Activated CD4-positive, alpha-beta T cell treated with anti-CD3 and anti-CD28 coated beads, Interleukin-2, amount 50 U/mL, for 1 hour (primary cell): ENCODE measurements around the gene BAIAP2L1.
A peak's percentile ranks its signal among the peaks of the same experiment; 100 is the strongest.

Experiments
- DNase-seq: peaks from one replicate; pipeline ENCODE4 v3.0.0-alpha.2; 2020

BAIAP2L1 gene

GRCh38 chr7:98289333-98289875, 111.5 kb downstream of the BAIAP2L1 start:
- DNase-seq, result no peak

- no peak for DNase-seq
Measured at GRCh38 chr7:98288064-98288823, 112.6 kb downstream of the BAIAP2L1 start.

GRCh38 chr7:98287486-98287959, 113.4 kb downstream of the BAIAP2L1 start:
- no peak for DNase-seq

GRCh38 chr7:98286701-98287485, 114.0 kb downstream of the BAIAP2L1 start:
- no peak for DNase-seq

GRCh38 chr7:98286093-98286539, 114.8 kb downstream of the BAIAP2L1 start:
- no peak for DNase-seq

- no peak for DNase-seq
Measured at GRCh38 chr7:98285157-98286092, 115.5 kb downstream of the BAIAP2L1 start.

- DNase-seq, result no peak
Measured at GRCh38 chr7:98284335-98285036, 116.4 kb downstream of the BAIAP2L1 start.

GRCh38 chr7:98283887-98284222, 117.0 kb downstream of the BAIAP2L1 start:
- no peak for DNase-seq

- no peak for DNase-seq
Measured at GRCh38 chr7:98283127-98283886, 117.6 kb downstream of the BAIAP2L1 start.

- no peak for DNase-seq
Measured at GRCh38 chr7:98282703-98283102, 118.2 kb downstream of the BAIAP2L1 start.

GRCh38 chr7:98281757-98282606, 118.9 kb downstream of the BAIAP2L1 start:
- no peak for DNase-seq

GRCh38 chr7:98280791-98281756, 119.8 kb downstream of the BAIAP2L1 start, which contains the start of gene BRI3:
Gene BRI3, plus strand, starts transcription at chr7:98281686. Its CDS starts 110 bp downstream, at chr7:98281796.
- DNase-seq, result peak; percentile 92

- no peak for DNase-seq
Measured at GRCh38 chr7:98280296-98280695, 120.6 kb downstream of the BAIAP2L1 start.

- no peak for DNase-seq
Measured at GRCh38 chr7:98278936-98279335, 122.0 kb downstream of the BAIAP2L1 start.

GRCh38 chr7:98278408-98278807, 122.5 kb downstream of the BAIAP2L1 start:
- no peak for DNase-seq

- no peak for DNase-seq
Measured at GRCh38 chr7:98276241-98276761, 124.6 kb downstream of the BAIAP2L1 start.

GRCh38 chr7:98267303-98267702, 133.6 kb downstream of the BAIAP2L1 start:
- no peak for DNase-seq

- DNase-seq, result no peak
Measured at GRCh38 chr7:98266840-98267239, 134.1 kb downstream of the BAIAP2L1 start.

- no peak for DNase-seq
Measured at GRCh38 chr7:98265841-98266271, 135.0 kb downstream of the BAIAP2L1 start.
